NCI-H510A treated with DMSO at 0.1 percent for 48 hours (cell line): ENCODE results near the gene TCTN1.
A peak's percentile ranks its signal among the peaks of the same experiment; 100 is the strongest.

Source experiments
- DNase-seq: peaks from one replicate; lab custom pipeline; 2025; lab: John Stamatoyannopoulos, UW

Gene TCTN1

DNA sequence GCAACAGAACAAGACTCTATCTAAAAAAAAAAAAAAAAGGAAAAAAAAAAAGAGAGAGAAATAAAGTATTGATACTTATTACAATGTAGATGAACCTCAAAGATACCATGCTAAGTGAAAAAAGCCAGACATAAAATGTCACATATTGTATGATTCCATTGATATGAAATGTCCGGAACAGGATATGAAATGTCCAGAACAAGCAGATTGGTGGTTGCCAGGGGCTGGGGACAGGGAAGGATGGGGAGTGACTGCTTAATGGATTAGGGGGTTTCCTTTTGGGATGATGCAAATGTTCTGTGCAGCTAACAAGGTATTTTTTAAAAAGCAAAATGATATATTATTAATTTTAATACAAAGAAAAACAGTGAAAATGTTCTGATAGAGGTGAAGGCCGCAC, 70.0 kb downstream of the TCTN1 start:
- DNase-seq, result no peak

DNA sequence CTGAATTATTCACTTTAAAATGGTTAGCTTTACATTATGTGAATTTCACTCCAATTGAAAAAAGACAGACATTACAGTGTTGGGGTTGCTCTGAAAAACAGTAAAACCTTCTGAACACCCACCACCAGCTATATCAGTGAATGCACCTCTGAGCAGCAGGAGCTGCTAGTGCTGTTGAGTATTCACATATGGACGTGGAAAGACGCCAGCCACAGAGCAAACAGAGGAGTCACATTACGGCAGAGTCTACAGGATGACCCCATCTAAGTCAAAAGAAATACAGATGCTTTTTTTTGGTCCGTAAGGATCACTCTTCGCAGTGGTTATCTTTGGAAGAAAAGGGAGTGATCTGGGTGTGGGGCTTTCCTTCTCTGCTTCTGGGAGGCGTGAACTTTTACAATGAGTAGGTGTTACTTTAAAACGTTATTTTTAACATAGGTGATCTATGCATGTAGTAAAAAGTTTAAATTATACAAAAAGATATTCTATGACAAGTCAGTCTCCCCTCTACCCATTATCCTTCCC, 70.4 kb downstream of the TCTN1 start:
- DNase-seq, result peak; percentile 2

DNA sequence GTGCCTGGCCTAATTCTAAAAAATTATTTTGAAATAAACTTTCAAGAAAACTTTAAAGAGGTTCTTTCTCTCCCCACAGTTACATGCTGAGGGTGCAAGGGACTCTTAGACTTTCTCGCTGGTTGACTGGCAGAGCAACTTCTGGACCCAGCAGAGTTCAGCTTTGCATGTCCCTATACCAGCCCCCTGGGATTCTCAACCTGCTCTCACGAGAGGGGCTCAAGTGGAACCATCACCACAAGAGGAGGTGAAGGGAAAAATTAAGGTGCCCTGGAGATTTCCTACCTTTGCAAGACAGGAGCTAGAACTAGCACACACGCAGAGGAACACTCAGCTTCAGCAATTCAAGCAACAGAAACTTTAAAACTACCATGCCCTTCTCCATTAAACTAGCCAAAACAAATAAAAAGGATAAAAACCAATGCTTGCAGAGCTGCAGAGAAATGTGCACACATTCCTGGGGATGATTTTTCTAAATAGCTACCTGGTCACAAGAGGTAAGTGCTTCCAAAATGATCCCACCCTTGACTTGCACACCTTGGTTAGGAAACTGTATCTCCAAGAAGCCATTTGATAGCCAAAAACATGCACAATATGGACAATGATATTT, 72.5 kb downstream of the TCTN1 start:
- DNase-seq, result no peak

- DNase-seq, result no peak
Measured at GRCh38 chr12:110687396-110688169, 73.7 kb downstream of the TCTN1 start.

DNA sequence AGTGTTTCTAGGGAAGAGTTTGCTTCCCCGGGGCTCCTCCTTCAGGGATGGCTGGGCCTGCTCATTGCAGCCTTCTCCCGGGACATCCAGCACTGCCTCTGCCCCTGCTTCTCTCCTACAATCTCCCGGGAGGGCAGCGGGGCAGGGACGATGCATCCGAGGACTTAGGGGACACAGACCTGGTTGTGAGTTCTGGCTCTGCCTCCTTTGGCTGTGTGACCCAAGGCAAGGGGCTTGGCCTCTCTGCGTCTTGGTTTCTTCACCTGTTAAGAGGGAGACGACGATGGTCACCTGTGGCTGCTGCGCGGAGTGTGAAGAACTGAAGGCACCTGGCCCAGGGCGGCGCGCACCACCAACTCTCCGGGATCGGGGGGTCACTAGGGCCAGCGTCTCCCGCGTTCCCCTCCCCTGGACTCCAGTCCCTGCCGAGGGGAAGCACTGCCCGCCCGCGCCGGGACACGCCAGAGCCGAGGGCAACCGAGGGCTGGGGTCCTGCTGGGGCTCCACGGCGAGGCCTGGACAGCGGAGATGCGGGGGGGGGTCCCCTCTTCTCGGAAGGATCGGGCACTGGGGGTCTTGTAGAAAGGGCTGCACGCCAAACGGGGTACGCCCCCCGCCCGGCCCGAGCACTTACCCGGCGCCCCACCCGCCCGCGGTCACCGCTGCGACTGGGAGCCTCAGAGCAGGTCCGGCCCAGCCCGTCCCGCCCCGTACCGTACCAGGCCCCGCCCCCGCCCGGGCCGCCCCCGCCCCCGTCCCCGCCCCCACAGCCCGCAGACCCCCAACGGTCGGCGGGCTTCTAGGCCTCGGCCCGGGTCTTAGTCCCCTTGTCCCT, 74.7 kb downstream of the TCTN1 start, which contains the start of gene HVCN1:
TSS of gene HVCN1 (minus strand) at position 670 of the 835 bp plus-strand sequence. CDS start 5,870 bp downstream, outside the sequence.
- DNase-seq, result no peak

GRCh38 chr12:110689281-110690126, 75.6 kb downstream of the TCTN1 start:
- no peak for DNase-seq

DNA sequence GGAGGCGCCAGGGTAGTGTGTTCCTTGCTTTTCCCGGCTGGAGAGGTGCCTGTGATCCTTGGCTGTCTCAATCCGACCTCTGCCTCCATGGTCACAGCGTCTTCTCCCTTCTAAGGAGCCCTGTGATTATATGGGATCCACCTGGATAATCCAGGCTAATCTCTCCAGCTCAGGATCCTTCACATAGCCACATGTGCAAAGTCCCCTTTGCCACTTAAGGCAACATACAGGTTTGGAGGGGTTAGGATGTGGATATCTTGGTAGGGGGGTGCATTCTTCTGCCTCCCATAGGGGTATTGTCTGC, 76.2 kb downstream of the TCTN1 start:
- no peak for DNase-seq

- no peak for DNase-seq
Measured at GRCh38 chr12:110693731-110694130, 79.8 kb downstream of the TCTN1 start.

DNA sequence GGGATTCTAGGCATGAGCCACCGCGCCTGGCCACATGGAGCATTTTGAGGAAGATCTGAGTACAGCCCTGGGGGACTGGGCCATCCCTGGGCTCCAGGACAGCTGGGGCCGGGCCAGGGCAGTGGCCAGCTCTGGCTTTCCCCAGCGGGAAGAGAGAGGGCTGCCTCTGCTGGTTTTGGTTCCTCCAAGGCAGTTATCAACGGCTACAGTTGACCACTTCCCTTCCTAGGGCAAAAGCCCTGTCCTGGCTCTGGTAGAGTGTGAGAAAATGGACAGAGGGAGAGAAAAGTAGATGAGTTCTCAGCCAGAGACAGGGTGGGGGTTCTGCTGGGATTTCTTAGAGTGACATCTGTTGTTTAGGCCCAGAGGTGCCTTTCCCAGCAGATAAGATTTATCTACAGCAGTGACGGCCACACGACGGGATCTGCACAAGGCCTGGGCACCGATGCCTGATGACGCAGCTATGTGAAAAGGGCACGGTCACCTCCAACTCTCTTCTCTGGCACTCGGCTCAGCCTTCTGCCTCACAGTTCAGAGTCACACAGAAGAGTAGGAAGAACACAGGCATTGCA, 80.5 kb downstream of the TCTN1 start:
- no peak for DNase-seq

GRCh38 chr12:110696283-110696682, 82.4 kb downstream of the TCTN1 start:
- no peak for DNase-seq

DNA sequence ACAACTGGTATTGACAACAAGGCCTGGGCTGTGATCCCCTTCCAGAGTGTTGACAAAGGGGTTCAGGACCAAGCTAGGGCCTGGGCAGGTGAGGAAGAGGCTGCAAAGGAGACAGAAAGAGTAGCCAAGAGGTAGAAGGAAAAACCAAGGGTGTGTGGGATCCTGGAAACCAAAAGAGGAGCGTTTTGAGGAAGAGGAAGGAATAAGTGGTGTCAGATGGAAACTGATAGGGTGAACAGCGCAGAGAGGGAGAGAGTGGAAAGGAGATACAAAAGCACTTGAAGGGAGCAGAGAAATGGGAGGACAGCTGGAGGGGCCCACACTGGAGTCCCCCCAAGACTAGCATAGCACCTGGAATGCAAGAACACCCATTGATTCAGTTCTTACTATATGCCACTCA, 83.3 kb downstream of the TCTN1 start:
- no peak for DNase-seq

GRCh38 chr12:110698171-110698902, 84.4 kb downstream of the TCTN1 start:
- peak; percentile 68 for DNase-seq
